Lower leg skin (tissue), 3 donors: ENCODE results near the gene POLK.

Source experiments
- POLR2A ChIP-seq, 2 donors: fragments of 450-650 bp; IDR thresholded peaks; one replicate each; pipeline ENCODE4 v1.6.1; 2016 to 2017; ENCODE audit warnings: antibody characterized with exemption in 2 of 2, mild to moderate bottlenecking in 1 of 2, moderate library complexity in 1 of 2
- TF ChIP-seq, protein P1 (sequence below), 3 donors: fragments of 450-650 bp; IDR thresholded peaks; one replicate each; pipeline ENCODE4 v1.5.1; 2016; ENCODE audit warnings: antibody characterized with exemption in 3 of 3, mild to moderate bottlenecking in 3 of 3, moderate library complexity in 2 of 3

DNA sequence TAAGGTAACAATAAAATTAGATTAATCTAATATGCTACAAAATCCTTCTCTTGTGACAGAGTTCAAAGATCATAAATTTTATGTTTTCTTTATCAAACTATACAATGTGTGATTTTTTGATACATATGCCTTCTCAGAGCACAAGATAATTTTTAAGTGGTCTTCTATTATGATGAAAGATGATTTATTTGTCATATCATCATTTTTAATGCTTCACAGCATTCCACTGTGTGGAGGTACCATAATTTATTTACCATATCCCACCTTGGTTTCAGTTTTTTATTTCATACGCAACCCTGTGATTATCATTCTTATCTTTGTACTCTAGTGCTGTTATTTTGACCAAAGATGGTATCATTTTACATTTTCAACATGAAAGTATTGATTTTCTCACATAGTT lies 41.7 kb downstream of the POLK start:
- TF ChIP-seq, protein P1, sequence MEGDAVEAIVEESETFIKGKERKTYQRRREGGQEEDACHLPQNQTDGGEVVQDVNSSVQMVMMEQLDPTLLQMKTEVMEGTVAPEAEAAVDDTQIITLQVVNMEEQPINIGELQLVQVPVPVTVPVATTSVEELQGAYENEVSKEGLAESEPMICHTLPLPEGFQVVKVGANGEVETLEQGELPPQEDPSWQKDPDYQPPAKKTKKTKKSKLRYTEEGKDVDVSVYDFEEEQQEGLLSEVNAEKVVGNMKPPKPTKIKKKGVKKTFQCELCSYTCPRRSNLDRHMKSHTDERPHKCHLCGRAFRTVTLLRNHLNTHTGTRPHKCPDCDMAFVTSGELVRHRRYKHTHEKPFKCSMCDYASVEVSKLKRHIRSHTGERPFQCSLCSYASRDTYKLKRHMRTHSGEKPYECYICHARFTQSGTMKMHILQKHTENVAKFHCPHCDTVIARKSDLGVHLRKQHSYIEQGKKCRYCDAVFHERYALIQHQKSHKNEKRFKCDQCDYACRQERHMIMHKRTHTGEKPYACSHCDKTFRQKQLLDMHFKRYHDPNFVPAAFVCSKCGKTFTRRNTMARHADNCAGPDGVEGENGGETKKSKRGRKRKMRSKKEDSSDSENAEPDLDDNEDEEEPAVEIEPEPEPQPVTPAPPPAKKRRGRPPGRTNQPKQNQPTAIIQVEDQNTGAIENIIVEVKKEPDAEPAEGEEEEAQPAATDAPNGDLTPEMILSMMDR (IDR thresholded peaks at IDR 0.05): no peak
- no peak for TF ChIP-seq POLR2A (IDR thresholded peaks at IDR 0.05)
